HG03159 (cell line): ENCODE data around the gene OARD1.
"Not testable (repeated sequence)": the region's sequence is repeated elsewhere in the genome, so short reads cannot be mapped to it uniquely, and the experiment has no call there.

Source experiments
- ATAC-seq: cut with Tn5 transposase; IDR thresholded peaks from one replicate; pipeline ENCODE4 v1.9.1; 2021; ENCODE audit warnings: mild to moderate bottlenecking, moderate library complexity; ENCODE audit not compliant: unreplicated experiment

Gene OARD1

GRCh38 chr6:41028561-41029412, 43.4 kb downstream of the OARD1 start:
- peak; percentile 22 for ATAC-seq

- peak; percentile 86 for ATAC-seq
Measured at GRCh38 chr6:41027799-41028560, 44.2 kb downstream of the OARD1 start.

GRCh38 chr6:41027241-41027640, 44.9 kb downstream of the OARD1 start:
- ATAC-seq: no peak

GRCh38 chr6:41025966-41026530, 46.1 kb downstream of the OARD1 start:
- ATAC-seq: no peak

- no peak for ATAC-seq
Measured at GRCh38 chr6:41023114-41023513, 49.0 kb downstream of the OARD1 start.

DNA sequence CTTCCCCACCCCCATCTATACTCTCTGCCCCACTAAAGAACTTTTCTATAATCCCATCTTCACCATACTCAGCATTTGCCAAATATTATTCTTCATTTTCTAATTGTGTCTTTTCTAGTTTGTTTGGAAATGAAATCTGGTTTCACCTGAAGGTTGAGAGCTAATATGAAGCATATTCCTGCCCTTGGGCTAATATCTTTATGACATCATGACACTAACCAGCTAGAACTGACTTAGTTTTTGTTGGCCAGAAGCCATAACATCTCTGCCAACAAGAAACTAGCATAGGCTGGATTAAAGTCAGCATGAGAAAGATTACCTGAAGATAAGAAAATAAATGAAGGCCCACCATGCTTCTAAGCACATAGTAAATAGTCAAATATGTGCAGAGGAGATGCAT, 49.9 kb downstream of the OARD1 start:
- ATAC-seq: no peak

DNA sequence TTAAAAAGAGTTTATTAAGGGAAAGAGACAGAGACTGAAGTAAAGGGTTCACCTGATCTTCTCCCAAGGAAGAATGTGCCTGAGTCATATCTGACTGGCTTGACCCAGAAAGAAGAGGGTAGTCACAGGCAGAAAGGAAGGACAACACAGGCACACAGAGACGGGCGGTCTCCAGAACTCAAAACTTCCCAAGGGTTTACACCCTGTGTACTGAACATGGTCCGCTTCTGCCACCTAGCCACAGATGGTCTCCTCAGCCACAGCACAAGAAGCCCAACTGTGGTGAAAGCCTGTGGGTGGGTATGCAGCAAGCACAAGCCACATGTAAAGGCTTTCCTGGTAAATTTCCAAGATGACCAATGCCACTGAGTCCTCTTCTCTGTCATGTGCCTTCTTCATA, 50.3 kb downstream of the OARD1 start:
- no peak for ATAC-seq

GRCh38 chr6:41017663-41018062, 54.5 kb downstream of the OARD1 start:
- ATAC-seq: no peak

GRCh38 chr6:41015860-41016259, 56.3 kb downstream of the OARD1 start:
- ATAC-seq: not testable (repeated sequence)

DNA sequence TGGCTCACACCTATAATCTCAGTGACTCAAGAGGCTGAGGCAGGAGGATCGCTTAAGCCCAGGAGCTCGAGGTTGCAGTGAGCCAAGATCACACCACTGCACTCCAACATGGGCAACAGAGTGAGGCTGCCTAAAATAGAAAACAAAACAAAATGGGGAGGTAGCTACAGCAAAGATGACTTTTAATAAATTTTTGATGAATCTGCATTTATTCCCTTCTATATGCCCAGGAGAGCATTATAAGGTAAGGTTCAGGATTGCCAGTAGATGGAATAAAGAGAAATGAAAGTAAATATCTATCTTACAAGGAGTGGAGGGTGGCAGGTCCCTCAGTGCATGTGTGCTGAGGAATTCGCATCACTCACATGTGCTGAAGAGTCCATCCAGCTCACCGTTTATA, 57.4 kb downstream of the OARD1 start:
- no peak for ATAC-seq
